Pancreas (tissue), 10 donors: ENCODE data around the gene DNAI4. TPM values are rescaled to one million over a fixed set of nuclear protein-coding genes. Genes with fewer than 3 reads are reported as not detected.

ENCODE experiments used
- ATAC-seq, 4 donors: fragments of 200-7000 bp; cut with Tn5 transposase; one replicate each; pipeline versions ENCODE4 v1.8.0 to v1.9.1; 2020; ENCODE audit warnings: mild to moderate bottlenecking in 4 of 4, moderate library complexity in 4 of 4
- DNase-seq, 6 donors: peaks; one replicate each; pipeline ENCODE4 v3.0.0-alpha.2; 2020
- FAIRE-seq: peaks from 2 replicates; lab custom pipeline; 2012; peaks lifted over from hg19 to GRCh38; lab: Jason Lieb, UNC
- H3K27ac ChIP-seq, 4 donors: fragments of 200-600 bp; sonication (generic); 1 replicate in 3 of 4; 2 replicates in 1 of 4; pipeline versions ENCODE4 v1.5.0 to v1.8.0; 2020
- H3K27me3 ChIP-seq, 4 donors: fragments of 200-600 bp; one replicate each; pipeline ENCODE4 v1.8.0; 2021
- H3K36me3 ChIP-seq, 3 donors: fragments of 200-600 bp; sonication (generic) in 1 of 3; one replicate each; pipeline versions ENCODE4 v1.5.0 to v1.8.0; 2020 to 2021
- H3K4me1 ChIP-seq, 3 donors: fragments of 200-600 bp; one replicate each; pipeline ENCODE4 v1.8.0; 2021
- H3K4me3 ChIP-seq, 4 donors: fragments of 200-600 bp; sonication (generic) in 2 of 4; one replicate each; pipeline versions ENCODE4 v1.5.0 to v1.8.0; 2020 to 2021
- H3K9me3 ChIP-seq, 4 donors: fragments of 200-600 bp; one replicate each; pipeline ENCODE4 v1.8.0; 2021
- CTCF ChIP-seq, 4 donors: fragments of 200-600 bp; sonication (generic) in 3 of 4; IDR thresholded peaks; one replicate each; pipeline versions ENCODE4 v1.5.0 to v1.8.0; 2021; ENCODE audit warnings: antibody characterized with exemption in 4 of 4
- WGBS, 2 donors: extraction: QIAGEN DNeasy Blood & Tissue Kit; methylation state at CpG; one replicate each; pipeline ENCODE4 v1.1.7; 2013; 5-methylcytosine and 5-hydroxymethylcytosine counted together
- intact Hi-C, 3 donors: fragments of 100-400 bp; cut with DNase I; formaldehyde crosslinking; loops; one replicate each; pipeline versions ENCODE4 v1.11.1 to v1.14.2; 2022
- polyA plus RNA-seq, 2 donors: library from polyadenylated mRNA; stranded (reverse); fragments of 200-250 nt; gene quantifications; one replicate each; pipeline ENCODE4 v1.2.3, GENCODE V29; 2013
- total RNA-seq, 6 donors: library from RNA; stranded (reverse); fragmentation: NEBNext Ultra II Directional in 4 of 6; extraction: Animal tissue kit (Norgen Biotek cat#: 25700) in 4 of 6; gene quantifications; one replicate each; pipeline versions ENCODE4 v1.2.1 to v1.2.4, GENCODE V29; 2021 to 2023
- donor health status: healthy with polysubstance abuse.
- donor health status: DM: no; HTN: no; CAD: no; lungs with moderate emphysema.
- donor health status: DM: no; HTN: no; CAD: no.
- donor health status: control.
- donor health status: control.
- donor health status: Bipolar disorder and iron deficiency.
- donor health status: DM: yes; HTN: yes; CAD: no.
- donor health status: DM: no; HTN: no; CAD: no.
- donor health status: DM: no; HTN: no; CAD: no.
- donor health status: DM: yes; HTN: yes; CAD: no.

The DNAI4 gene
- total and polyA plus RNA-seq, 8 donors: 1.5 to 6.7 (median 4.5) TPM

DNA sequence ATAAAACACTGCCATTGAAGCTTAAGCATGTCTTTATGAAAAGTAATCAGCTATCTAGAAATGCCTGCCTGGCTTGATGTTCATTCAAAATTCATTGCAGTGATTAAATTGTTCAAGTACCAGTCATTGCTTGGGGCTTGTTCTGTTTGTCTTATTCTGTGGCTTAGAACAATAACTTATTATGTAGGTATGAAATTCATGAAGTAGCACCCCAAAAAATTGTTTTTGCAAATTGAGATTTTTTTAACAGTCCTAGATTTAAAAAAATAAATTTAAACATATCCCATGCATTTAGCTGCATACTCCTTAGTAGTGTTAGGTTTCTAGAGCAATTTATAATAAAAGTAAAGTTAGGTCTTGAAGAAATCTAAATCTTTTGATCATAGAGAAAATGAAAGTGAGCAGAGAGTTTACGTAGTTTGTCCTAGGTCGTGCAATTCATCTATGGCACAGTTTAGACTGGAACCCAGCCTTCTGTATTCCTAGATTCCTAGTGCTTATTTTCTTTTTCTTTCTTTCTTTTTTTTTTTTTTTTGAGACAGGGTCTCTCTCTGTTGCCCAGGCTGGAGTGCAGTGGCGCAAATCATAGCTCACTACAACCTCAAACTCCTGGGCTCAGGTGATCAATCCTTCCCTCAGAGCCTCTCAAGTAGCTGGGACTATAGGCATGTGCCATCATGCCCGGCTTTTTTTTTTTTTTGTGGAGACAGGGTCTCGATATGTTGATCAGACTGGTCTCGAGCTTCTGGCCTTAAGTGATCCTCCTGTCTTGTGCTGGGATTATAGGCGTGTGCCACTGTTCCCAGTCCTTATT is 9.4 kb upstream of the DNAI4 start:
- H3K4me3 ChIP-seq: no peak overlapping the region
- no peak overlapping the region for H3K27ac ChIP-seq
- WGBS, 2 donors: 81 to 85% methylated on average over 7 of the region's 7 CpGs
- ATAC-seq (no peak), DNase-seq (no peak), FAIRE-seq (no peak)
- H3K4me1 ChIP-seq: peaks cover 14 to 21% (median 15%) of the 10 kb centered on the region in 3 donors
- no peaks in the 10 kb centered on the region for H3K27me3 ChIP-seq
- TF ChIP-seq CTCF (IDR thresholded peaks at IDR 0.05): no peak
- no peaks in the 10 kb centered on the region for H3K36me3 ChIP-seq
- intact Hi-C loops: no loop called here
- H3K9me3 ChIP-seq: no peaks in the 10 kb centered on the region

GRCh38 chr1:66932291-66932690 is 7.6 kb upstream of the DNAI4 start:
- Histone ChIP-seq H3K4me3 (no peak overlapping the region), H3K36me3 (no peaks in the 10 kb centered on the region)
- FAIRE-seq: no peak

DNA sequence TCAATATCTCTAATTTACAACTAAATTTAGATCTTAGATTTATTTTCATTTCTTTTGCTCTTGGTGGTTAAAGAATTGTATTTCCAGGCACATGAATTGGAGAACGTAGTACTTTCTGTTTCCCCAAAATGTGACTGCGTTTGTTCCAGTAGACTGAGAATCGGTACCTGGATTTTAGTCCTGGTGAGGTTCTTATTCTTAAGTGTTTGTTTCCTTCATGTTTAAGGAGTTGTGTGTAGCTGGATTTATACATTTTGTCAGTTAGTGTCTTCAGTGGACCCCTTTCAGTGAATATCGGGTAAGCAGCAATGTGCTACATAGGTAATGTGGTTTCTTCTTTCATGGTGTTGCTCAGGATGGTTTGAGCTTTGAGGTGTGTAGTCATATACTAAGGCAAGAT is 6.9 kb upstream of the DNAI4 start:
- H3K4me3 ChIP-seq: peak overlapping the region in 2 of 4 donors; percentile 72 to 74
- DNase-seq: no peak
- 22 to 33% methylated on average over 4 of the region's 4 CpGs for WGBS, 2 donors

More at GRCh38 chr1:66932291-66932690, 7.6 kb upstream of the DNAI4 start:
- H3K27me3 ChIP-seq: no peaks in the 10 kb centered on the region
- H3K4me1 ChIP-seq: peaks cover 10 to 15% (median 14%) of the 10 kb centered on the region in 3 donors
- H3K9me3 ChIP-seq: no peaks in the 10 kb centered on the region
- H3K27ac ChIP-seq: no peak overlapping the region
- intact Hi-C loops: no loop called here
- 47% methylated on average over 2 of the region's 2 CpGs for WGBS, 2 donors
- TF ChIP-seq CTCF (IDR thresholded peaks at IDR 0.05): no peak
- no peak for ATAC-seq
- no peak for DNase-seq

DNA sequence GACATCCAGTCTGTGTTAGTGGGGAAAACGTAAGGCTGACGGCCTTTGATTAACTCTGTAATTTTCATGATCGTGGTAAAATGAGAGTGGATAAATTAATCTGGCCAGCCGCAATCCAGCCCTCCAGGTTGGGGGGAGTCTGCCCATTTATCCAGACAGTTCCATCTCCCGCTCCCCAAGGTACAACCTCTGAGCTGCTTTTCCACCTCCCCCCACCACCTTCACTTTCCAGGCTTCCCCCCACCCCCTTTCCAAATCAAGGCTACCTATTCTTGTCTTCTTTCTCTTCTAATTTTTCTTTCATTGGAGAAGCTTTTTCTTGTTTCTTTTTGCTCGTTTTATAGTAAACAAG is 6.1 kb upstream of the DNAI4 start:
- no peaks in the 10 kb centered on the region for H3K36me3 ChIP-seq
- intact Hi-C loops: no loop called here
- whole genome bisulfite sequencing, 2 donors: 0 to 1% methylated on average over 6 of the region's 6 CpGs
- no peak for DNase-seq
- no peaks in the 10 kb centered on the region for H3K9me3 ChIP-seq
- peak overlapping the region; percentile 90 to 94 (median 90) for H3K27ac ChIP-seq
- ATAC-seq: peak in 2 of 4 donors; percentile 1 to 2
- no peaks in the 10 kb centered on the region for H3K27me3 ChIP-seq
- no peak for FAIRE-seq
- peak overlapping the region; percentile 47 to 74 (median 66) for H3K4me3 ChIP-seq
- TF ChIP-seq CTCF (IDR thresholded peaks at IDR 0.05): no peak
- H3K4me1 ChIP-seq: peaks cover 10 to 15% (median 14%) of the 10 kb centered on the region in 3 donors

More for the DNA sequence above, 6.9 kb upstream of the DNAI4 start:
- Histone ChIP-seq H3K9me3 (no peaks in the 10 kb centered on the region), H3K4me1 (peaks cover 10 to 15% (median 14%) of the 10 kb centered on the region in 3 donors), H3K27me3 (no peaks in the 10 kb centered on the region), H3K36me3 (no peaks in the 10 kb centered on the region), H3K27ac (peak overlapping the region in 2 of 4 donors; percentile 90 to 94)
- ATAC-seq: no peak
- no peak for FAIRE-seq
- intact Hi-C loops: no loop called here
- no peak for TF ChIP-seq CTCF (IDR thresholded peaks at IDR 0.05)
